Occipital lobe (tissue), 2 donors: Measurements from ENCODE around the gene PALM. TPM values are rescaled to one million over a fixed set of nuclear protein-coding genes. Genes with fewer than 3 reads are reported as not detected.
"Not testable (repeated sequence)": the region's sequence is repeated elsewhere in the genome, so short reads cannot be mapped to it uniquely, and the experiment has no call there.

Source experiments
- DNase-seq: peaks from one replicate; lab custom pipeline; 2025; lab: John Stamatoyannopoulos, UW
- total RNA-seq: library from RNA; depleted of rRNA; stranded (reverse); fragments of >200 nt; gene quantifications from one replicate; pipeline ENCODE4 v1.2.3, GENCODE V29; 2014

The PALM gene
- total RNA-seq, 1 donor from 2014 or later = 95.9 TPM

GRCh38 chr19:678791-679388 is 29.8 kb upstream of the PALM start:
- no peak for DNase-seq

GRCh38 chr19:679418-680286 is 29.1 kb upstream of the PALM start:
- DNase-seq = peak; percentile 44

DNA sequence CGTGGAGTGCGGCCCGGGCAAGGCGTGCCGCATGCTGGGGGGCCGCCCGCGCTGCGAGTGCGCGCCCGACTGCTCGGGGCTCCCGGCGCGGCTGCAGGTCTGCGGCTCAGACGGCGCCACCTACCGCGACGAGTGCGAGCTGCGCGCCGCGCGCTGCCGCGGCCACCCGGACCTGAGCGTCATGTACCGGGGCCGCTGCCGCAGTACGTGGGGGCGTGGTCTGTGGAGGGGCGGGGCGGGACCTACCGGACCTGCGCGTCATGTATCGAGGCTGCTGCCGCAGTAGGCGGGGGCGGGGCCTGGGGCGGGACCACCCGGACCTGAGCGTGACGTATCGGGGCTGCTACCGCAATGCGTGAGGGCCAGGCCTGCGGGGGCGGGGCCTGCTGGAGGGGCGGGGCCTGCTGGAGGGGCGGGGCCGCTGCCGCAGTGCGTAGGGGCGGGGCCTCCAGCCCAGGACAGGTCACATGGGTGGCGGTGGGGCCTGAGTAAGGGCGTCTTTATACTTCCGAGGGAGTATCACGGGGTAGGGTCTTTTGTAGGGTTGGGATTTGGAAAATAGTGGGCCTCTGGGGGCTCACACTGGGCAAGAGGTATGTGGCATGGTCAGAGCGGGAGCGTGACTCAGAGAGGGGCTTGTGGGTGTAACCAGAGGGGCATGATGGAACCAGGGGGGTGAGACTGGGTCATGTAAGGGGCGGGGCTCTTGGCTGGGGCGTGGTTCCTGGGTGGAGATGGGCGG is 28.3 kb upstream of the PALM start:
- DNase-seq = peak; percentile 99

DNA sequence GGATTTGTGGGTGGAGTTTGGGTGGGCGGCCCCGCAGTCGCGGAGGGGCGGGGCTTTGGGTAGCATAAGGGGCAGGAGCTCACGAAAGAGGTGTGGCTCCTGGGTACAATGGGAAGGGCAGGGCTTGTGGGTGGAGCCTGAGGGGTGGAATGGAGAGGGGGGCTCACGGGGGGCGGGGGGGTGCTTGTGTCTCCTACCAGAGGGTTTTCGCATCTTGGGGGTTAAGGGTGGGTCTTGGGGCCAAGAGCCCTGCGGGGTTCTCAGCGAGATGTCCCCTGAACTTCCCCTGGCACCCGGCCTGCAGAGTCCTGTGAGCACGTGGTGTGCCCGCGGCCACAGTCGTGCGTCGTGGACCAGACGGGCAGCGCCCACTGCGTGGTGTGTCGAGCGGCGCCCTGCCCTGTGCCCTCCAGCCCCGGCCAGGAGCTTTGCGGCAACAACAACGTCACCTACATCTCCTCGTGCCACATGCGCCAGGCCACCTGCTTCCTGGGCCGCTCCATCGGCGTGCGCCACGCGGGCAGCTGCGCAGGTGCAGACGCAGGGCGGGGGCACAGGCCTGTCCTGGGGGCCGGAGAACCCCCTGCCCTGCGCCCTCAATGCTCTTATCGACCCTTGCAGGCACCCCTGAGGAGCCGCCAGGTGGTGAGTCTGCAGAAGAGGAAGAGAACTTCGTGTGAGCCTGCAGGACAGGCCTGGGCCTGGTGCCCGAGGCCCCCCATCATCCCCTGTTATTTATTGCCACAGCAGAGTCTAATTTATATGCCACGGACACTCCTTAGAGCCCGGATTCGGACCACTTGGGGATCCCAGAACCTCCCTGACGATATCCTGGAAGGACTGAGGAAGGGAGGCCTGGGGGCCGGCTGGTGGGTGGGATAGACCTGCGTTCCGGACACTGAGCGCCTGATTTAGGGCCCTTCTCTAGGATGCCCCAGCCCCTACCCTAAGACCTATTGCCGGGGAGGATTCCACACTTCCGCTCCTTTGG is 27.4 kb upstream of the PALM start:
- DNase-seq = no peak

DNA sequence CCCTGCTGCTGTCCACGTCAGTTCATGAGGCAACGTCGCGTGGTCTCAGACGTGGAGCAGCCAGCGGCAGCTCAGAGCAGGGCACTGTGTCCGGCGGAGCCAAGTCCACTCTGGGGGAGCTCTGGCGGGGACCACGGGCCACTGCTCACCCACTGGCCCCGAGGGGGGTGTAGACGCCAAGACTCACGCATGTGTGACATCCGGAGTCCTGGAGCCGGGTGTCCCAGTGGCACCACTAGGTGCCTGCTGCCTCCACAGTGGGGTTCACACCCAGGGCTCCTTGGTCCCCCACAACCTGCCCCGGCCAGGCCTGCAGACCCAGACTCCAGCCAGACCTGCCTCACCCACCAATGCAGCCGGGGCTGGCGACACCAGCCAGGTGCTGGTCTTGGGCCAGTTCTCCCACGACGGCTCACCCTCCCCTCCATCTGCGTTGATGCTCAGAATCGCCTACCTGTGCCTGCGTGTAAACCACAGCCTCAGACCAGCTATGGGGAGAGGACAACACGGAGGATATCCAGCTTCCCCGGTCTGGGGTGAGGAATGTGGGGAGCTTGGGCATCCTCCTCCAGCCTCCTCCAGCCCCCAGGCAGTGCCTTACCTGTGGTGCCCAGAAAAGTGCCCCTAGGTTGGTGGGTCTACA is 25.9 kb upstream of the PALM start:
- DNase-seq = no peak

DNA sequence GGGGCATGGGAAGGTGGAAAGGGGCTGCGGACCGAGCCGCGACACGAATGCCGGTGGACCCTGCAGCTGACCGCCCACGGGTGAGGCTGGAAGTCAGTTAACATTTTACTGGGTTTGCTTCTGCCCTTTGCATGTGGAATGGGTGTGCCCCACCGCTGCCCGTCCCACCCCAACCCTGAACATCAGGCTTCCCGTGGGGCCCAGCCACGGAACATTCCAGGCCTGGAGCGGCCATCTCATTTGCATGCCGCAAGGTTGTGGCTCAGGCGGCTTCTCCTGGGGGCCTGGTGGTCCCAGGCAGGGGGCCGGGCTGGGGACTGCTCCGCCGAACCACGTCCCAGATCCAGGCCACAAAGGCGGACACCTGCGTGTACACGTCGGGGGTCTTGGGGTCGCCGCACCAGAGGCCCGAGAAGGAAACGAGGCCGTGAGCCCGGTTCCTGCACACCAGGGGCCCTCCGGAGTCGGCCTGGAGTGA is 23.2 kb upstream of the PALM start:
- no peak for DNase-seq

DNA sequence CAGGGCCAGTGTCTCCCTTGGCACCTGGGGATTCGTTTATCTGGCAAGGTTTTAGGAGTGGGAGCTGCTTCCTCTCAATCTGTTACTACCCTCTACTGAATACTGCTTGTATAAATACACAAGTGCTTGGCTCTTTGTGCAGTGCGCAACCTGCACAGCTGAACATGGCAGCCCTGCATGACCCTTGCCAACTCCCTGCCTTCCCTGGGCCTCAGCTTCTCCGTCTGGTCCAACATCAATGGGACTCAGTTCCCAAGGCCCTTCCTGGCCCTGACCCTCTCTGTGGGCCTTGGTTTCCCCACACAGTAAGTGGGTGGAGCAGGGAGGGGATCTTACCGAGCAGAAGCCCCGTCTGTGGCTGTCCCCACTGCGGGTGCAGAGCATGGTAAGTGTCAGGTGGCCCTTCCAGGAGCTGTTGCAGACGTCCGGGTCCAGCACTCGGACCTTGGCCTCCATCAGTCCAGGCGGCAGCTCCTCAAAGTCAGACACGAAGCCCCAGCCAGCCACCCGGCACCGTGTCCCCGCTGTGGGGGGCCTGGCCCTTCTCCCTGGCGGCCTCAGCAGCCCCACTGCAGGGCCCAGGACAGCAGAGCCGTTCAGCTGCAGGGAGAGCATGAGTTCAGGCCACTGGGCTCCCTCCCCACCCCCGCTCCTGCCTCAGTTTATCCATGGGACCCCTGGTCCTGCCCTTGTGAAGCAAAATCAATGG is 22.0 kb upstream of the PALM start:
- no peak for DNase-seq

GRCh38 chr19:687569-688166 is 21.1 kb upstream of the PALM start:
- no peak for DNase-seq

DNA sequence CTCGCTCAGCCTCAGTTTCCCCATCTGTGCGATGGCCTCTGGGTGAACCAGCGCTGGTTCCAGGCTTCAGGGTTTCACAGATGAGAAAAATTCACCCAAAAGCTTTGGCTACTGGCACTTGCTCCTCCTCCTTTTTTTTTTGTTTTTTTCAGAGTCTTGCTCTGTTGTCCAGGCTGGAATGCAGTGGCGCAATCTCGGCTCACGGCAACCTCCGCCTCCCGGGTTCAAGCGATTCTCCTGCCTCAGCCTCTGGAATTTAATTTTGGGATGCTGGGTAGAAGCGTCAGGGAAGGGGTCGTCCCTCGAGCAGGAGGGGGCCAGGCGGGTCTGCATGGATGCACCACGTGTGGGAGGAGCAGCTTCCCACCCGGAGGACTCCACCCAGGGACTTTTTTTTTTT is 20.5 kb upstream of the PALM start:
- no peak for DNase-seq

DNA sequence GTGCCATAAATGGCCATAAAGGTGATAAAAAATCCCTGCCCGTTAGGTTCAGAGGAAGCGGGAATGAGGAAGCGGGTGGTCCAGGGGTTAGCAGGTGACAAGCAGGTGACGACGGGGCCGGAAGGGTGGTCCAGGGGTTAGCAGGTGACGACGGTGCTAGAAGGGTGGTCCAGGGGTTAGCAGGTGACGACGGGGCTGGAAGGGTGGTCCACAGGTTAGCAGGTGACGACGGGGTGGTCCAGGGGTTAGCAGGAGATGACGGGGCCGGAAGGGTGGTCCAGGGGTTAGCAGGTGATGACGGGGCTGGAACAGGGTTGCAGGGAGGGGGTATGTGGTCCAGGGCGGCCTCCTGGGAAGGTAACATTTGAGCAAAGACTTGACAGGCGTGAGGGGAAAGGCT is 19.7 kb upstream of the PALM start:
- DNase-seq = no peak

GRCh38 chr19:690203-690602 is 18.5 kb upstream of the PALM start:
- no peak for DNase-seq

GRCh38 chr19:694481-695351 is 14.0 kb upstream of the PALM start:
- DNase-seq = no peak

- DNase-seq = no peak
These were observed 13.3 kb upstream of the PALM start, which contains the start of gene PRSS57 for GRCh38 chr19:695352-695949. Gene PRSS57 (minus strand): TSS chr19:695452. CDS start chr19:695430, 22 bp downstream.

DNA sequence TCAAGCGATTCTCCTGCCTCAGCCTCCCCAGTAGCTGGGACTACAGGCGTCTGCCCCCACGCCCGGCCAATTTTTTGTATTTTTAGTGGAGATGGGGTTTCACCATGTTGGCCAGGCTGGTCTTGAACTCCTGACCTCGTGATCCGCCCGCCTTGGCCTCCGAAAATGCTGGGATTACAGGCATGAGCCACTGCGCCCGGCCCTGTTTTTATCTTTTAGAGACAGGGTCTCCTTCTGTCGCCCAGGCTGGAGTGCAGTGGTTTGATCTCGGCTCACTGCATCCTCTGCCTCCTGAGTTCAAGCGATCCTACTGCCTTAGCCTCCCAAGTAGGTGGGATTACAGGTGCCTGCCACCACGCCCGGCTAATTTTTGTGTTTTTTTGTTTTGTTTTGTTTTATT is 10.2 kb upstream of the PALM start:
- not testable (repeated sequence) for DNase-seq

GRCh38 chr19:699885-700284 is 8.8 kb upstream of the PALM start:
- not testable (repeated sequence) for DNase-seq

DNA sequence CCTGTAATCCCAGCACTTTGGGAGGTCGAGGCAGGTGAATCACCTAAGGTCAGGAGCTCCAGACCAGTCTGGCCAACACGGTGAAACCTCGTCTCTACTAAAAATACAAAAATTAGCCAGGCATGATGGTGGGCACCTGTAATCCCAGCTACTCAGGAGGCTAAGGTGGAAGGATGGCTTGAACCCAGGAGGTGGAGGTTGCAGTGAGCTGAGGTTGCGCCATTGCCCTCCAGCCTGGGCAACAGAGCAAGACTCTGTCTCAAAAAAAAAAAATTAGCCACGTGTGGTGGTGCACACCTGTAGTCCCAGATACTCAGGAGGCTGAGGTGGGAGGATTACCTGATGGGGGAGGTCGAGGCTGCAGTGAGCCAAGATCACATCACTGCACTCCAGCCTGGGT is 5.9 kb upstream of the PALM start:
- not testable (repeated sequence) for DNase-seq

DNA sequence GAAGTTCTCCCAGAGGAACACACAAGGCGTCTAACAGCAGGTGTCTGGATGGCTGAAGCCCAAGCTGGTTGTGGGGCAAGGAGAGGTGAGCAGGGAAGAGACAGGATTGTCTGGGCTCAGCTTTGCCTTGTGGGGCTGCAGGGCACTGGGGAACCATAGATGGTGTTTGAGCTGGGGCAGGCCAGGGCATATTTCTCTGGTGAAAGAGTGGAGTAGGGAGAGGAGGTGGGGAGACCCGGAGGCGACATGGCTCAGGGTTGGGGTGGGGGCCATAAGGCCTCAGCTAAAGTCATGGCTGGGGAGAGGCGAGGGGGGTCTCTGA is 5.4 kb upstream of the PALM start:
- DNase-seq = no peak
